Prostate gland (tissue), 2 donors: ENCODE data around the gene HDAC1. TPM values are rescaled to one million over a fixed set of nuclear protein-coding genes. Genes with fewer than 3 reads are reported as not detected.
"Not testable (repeated sequence)": the region's sequence is repeated elsewhere in the genome, so short reads cannot be mapped to it uniquely, and the experiment has no call there.

Experiments used
- DNase-seq: peaks from one replicate; pipeline ENCODE4 v3.0.0-alpha.2; 2019; ENCODE audit warnings: low spot score
- H3K27ac ChIP-seq, 2 donors: fragments of 200-600 bp; sonication (generic); 2 replicates each; pipeline ENCODE4 v1.5.1; 2017 to 2019
- H3K27me3 ChIP-seq: fragments of 200-600 bp; sonication (generic); replicated peaks from 2 replicates; pipeline ENCODE4 v1.5.1; 2019; ENCODE audit not compliant: insufficient read depth
- H3K36me3 ChIP-seq, 2 donors: fragments of 200-600 bp; sonication (generic); 1 replicate in 1 of 2; 2 replicates in 1 of 2; pipeline versions ENCODE4 v1.5.1 to v1.8.1; 2017 to 2019
- H3K4me1 ChIP-seq: fragments of 200-600 bp; sonication (generic); replicated peaks from 2 replicates; pipeline ENCODE4 v1.5.1; 2019
- H3K4me3 ChIP-seq, 2 donors: fragments of 200-600 bp; sonication (generic); 2 replicates each; pipeline ENCODE4 v1.5.1; 2017 to 2019
- H3K9me3 ChIP-seq: fragments of 200-600 bp; sonication (generic); 2 replicates; pipeline ENCODE4 v1.5.1; 2017
- POLR2A ChIP-seq: fragments of 450-650 bp; IDR thresholded peaks from one replicate; pipeline ENCODE4 v1.6.1; 2016; ENCODE audit warnings: antibody characterized with exemption, mild to moderate bottlenecking
- POLR2AphosphoS5 ChIP-seq: sonication (generic); formaldehyde crosslinking; IDR thresholded peaks from one replicate; pipeline ENCODE4 v1.6.1; 2017; ENCODE audit warnings: antibody characterized with exemption
- WGBS: methylation state at CpG from one replicate; pipeline ENCODE4 v1.1.5; 2018; 5-methylcytosine and 5-hydroxymethylcytosine counted together
- intact Hi-C: fragments of 100-400 bp; cut with DNase I; formaldehyde crosslinking; loops from one replicate; pipeline ENCODE4 v1.14.2; 2022
- total RNA-seq, 2 donors: library from RNA; depleted of rRNA; stranded (reverse); fragments of >200 nt; gene quantifications; one replicate each; pipeline ENCODE4 v1.1.0, GENCODE V29; 2016
- TF ChIP-seq, protein P1 (sequence below), 4 experiments: fragments of 200-600 bp in 2 of 4; fragments of 450-650 bp in 2 of 4; sonication (generic) in 2 of 4; IDR thresholded peaks; 1 replicate in 3 of 4; 2 replicates in 1 of 4; pipeline ENCODE4 v1.5.1; 2016 to 2019; ENCODE audit warnings: antibody characterized with exemption in 4 of 4, mild to moderate bottlenecking in 2 of 4, moderate library complexity in 2 of 4

HDAC1 gene
- total RNA-seq, 2 donors from 2014 or later = 85.8 to 98.0 TPM

DNA sequence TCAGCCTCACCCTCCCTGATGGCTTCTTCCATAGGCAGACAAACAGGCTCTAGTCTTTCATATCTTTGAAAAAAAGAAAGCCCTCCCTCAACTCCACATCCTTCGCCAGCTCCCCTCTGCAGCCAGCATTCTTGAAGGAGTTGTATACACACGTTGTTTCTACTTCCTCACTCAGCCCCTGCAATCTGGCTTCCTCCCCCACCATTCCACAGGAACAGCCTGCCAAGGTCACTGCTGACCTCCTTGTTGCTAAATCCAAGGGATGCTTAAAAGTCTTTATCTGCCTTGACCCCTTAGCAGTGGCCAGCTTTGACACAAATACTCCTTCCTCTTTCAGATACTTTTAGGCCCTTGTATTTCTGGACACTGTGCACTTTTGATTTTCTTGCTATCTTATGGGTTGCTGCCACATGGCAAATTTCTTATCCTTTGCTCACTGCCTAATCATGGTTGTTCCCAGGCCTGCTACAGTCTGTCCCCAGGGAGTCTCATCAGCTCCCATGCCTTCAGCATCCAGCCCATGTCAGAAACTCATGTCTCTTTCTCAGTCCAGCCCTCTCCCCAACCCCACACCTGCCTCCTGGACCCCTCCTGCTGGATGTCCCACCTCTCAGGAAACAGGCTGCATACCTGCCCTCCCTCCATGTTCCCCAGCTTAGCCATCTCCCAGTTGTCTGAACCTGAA is 62.1 kb downstream of the HDAC1 start:
- DNase-seq = no peak
- TF ChIP-seq POLR2A (no peak), POLR2AphosphoS5 (no peak)
- TF ChIP-seq, protein P1, sequence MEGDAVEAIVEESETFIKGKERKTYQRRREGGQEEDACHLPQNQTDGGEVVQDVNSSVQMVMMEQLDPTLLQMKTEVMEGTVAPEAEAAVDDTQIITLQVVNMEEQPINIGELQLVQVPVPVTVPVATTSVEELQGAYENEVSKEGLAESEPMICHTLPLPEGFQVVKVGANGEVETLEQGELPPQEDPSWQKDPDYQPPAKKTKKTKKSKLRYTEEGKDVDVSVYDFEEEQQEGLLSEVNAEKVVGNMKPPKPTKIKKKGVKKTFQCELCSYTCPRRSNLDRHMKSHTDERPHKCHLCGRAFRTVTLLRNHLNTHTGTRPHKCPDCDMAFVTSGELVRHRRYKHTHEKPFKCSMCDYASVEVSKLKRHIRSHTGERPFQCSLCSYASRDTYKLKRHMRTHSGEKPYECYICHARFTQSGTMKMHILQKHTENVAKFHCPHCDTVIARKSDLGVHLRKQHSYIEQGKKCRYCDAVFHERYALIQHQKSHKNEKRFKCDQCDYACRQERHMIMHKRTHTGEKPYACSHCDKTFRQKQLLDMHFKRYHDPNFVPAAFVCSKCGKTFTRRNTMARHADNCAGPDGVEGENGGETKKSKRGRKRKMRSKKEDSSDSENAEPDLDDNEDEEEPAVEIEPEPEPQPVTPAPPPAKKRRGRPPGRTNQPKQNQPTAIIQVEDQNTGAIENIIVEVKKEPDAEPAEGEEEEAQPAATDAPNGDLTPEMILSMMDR (IDR thresholded peaks at IDR 0.05) = no peak
- no peaks in the 10 kb centered on the region for H3K27me3 ChIP-seq
- no peaks in the 10 kb centered on the region for H3K4me1 ChIP-seq
- peak overlapping the region; percentile 27 to 45 for H3K27ac ChIP-seq
- H3K9me3 ChIP-seq = no peaks in the 10 kb centered on the region
- no peak overlapping the region for H3K4me3 ChIP-seq
- 37% methylated on average over 2 of the region's 2 CpGs for WGBS
- intact Hi-C loops = loop anchor here (5.0 kb wide), 1 partner anchor 112 kb away; no protein-coding TSS in a partner anchor
- no peaks in the 10 kb centered on the region for H3K36me3 ChIP-seq

DNA sequence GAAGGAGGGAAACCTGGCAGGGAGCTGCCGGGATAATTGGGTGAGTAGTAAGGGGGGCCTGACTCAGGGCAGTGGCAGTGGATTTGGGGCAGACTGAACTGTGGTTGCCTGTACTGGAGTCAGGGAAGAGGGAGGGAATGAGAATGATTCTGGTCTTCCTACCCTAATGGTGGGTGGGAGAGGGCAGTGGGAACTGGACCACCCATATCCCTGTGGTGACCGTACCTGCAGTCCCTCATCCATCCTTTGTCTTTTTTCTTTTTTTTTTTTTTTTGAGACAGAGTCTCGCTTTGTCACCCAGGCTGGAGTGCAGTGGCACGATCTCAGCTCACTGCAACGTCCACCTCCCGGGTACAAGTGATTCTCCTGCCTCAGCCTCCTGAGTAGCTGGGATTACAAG is 63.9 kb downstream of the HDAC1 start:
- H3K4me3 ChIP-seq, H3K27ac ChIP-seq, H3K9me3 ChIP-seq, H3K4me1 ChIP-seq, H3K36me3 ChIP-seq, DNase-seq, intact Hi-C loops, H3K27me3 ChIP-seq: not testable (repeated sequence)
- 93% methylated on average over 6 of the region's 6 CpGs for WGBS

DNA sequence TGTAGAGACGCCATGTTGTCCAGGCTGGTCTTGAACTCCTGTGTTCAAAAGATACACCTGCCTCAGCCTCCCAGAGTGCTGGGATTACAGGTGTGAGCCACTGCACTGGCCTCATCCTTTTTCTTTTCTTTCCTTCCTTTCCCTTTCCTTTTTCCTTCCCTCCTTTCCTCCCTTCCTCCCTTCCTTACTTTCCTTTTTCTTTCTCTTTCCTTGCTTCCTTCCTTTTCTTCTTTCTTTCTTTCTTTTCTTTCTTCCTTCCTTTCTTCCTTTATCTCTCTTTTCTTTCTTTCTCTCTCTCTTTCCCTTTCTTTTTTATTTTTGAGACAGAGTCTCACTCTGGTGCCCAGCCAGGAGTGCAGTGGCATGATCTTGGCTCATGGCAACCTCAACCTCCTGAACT is 64.6 kb downstream of the HDAC1 start:
- no peaks in the 10 kb centered on the region for H3K36me3 ChIP-seq
- H3K9me3 ChIP-seq = no peaks in the 10 kb centered on the region
- H3K4me3 ChIP-seq = no peak overlapping the region
- DNase-seq = no peak
- H3K4me1 ChIP-seq = no peaks in the 10 kb centered on the region
- H3K27me3 ChIP-seq = no peaks in the 10 kb centered on the region
- intact Hi-C loops = no loop called here
- 95% methylated on average over 1 of the region's 1 CpG for WGBS
- no peak overlapping the region for H3K27ac ChIP-seq
- TF ChIP-seq, protein P1 (IDR thresholded peaks at IDR 0.05) = no peak
- TF ChIP-seq POLR2A = no peak
- TF ChIP-seq POLR2AphosphoS5 = no peak

DNA sequence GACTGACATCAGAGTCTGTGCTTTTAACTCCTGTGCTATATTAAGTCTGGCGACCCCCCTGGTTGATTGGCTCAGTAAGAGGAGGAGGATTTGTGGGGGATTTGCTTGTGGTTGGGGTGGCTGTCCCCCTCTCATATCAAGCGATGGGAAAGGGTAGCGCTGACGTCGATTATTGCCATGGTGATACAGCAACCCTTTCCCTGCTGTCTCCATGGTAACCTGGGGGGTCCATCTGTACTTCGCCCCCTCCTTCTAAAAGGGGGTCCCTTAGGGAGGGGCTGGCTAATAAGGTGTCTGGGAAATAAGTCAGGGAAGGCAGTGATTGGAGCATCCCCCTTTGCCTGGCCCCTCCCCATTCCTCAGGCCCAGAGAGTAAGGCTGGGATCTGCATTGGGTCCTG is 65.7 kb downstream of the HDAC1 start:
- no peaks in the 10 kb centered on the region for H3K36me3 ChIP-seq

GRCh38 chr1:32358435-32358834 is 66.6 kb downstream of the HDAC1 start:
- H3K27me3 ChIP-seq = no peaks in the 10 kb centered on the region
- no peak for DNase-seq
- intact Hi-C loops = no loop called here
- H3K4me1 ChIP-seq = peaks cover 4% of the 10 kb centered on the region
- WGBS = 75% methylated on average over 3 of the region's 3 CpGs
- H3K4me3 ChIP-seq = no peak overlapping the region
- no peak for TF ChIP-seq POLR2AphosphoS5
- no peak for TF ChIP-seq POLR2A
- TF ChIP-seq, protein P1 (IDR thresholded peaks at IDR 0.05) = no peak
- no peaks in the 10 kb centered on the region for H3K9me3 ChIP-seq
- H3K27ac ChIP-seq = no peak overlapping the region
- no peaks in the 10 kb centered on the region for H3K36me3 ChIP-seq

More for the DNA sequence above, 65.7 kb downstream of the HDAC1 start:
- Histone ChIP-seq H3K27ac (no peak overlapping the region), H3K4me3 (no peak overlapping the region), H3K4me1 (peaks cover 4% of the 10 kb centered on the region), H3K27me3 (no peaks in the 10 kb centered on the region), H3K9me3 (no peaks in the 10 kb centered on the region)
- WGBS = 51% methylated on average over 6 of the region's 6 CpGs
- DNase-seq = no peak
- TF ChIP-seq, protein P1 (IDR thresholded peaks at IDR 0.05) = no peak
- TF ChIP-seq POLR2A = no peak
- intact Hi-C loops = no loop called here
